IPS-11a (cell line): ENCODE results near the gene ECT2.
"Not testable (repeated sequence)": the region's sequence is repeated elsewhere in the genome, so short reads cannot be mapped to it uniquely, and the experiment has no call there.

ENCODE experiments used
- H3K4me3 ChIP-seq: one replicate; pipeline ENCODE4 v1.5.1; 2013; ENCODE audit warnings: low read depth, low read length, control low read depth

ECT2 gene

DNA sequence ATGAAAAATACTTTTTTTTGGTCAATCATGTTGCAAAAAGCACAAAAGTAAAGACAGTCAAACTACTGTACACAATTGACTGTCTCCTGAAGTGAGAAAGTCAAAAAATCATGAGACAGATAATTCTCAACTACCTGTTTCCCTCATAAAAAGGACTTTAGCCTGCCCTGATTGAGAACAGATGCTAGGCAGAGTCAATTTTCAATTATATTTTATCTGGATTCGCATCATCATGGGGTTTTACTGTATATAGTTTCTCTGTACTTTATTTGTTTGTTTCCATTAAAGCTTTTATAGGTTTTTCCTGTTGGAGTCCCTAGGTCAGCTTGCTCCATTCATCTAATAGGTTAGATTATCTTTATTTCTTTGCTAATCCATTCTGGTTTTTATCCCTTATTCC lies 53.8 kb downstream of the ECT2 start:
- no peak overlapping the region for H3K4me3 ChIP-seq

DNA sequence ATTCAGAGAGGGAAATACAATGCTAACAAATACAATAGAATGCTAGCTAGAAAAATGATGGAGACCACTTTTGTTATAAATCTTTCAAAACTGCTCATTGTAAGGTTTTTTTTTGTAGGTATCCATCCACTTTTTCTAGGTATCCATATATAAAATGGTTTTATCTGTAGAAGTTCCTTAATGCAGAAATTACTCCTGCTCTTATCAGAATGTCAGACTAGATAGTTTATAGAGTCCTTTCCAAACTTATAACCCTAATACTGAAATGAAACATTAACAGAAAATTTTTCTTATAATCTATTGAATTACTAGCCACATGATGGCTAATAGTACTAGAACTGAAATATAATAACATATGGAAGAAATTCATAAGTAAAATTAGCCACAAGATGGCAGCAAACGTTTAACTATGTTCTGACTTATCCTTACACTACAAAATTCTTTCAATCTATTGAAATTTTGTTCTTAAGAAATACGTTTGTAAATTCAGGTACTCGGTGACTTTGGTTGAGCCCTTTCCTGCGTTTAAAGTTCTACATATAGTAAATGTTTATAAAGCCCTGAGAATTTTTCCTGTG lies 58.5 kb downstream of the ECT2 start:
- no peak overlapping the region for H3K4me3 ChIP-seq

DNA sequence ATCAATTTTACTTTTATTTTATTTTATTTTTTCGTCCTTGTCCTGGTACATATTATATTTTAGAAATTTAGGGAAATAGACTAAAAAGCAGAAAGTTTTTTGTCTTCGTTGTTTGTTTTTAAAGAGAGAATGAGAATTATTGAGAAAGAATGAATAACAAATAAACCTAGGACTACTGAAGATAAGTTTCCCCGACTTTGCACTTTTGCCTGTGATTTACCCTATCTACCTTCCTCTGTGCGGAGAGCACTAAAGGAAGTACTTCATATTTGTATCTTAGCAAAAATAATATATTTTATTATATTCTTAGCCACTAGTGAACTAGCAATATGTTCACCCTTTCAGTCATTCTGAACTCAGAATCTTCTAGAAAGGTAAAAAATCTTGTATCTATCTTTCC lies 60.6 kb downstream of the ECT2 start:
- H3K4me3 ChIP-seq: no peak overlapping the region

DNA sequence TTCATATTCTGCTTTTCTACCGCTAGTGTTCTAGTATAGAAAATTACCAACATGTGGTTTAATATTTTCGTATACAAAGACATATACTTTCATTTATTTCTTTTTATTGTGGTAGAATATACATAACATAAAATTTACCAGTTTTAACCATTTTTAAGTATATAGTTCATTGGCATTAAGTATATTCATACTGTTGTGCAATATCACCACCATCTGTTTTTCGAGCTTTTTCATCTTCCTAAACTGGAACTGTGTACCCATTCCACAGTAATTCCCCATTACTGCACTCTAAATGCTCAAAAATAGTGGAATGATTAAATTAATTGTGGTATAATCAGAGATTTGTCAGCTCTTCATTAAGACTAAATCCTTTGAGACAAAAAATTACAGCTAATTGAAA lies 62.9 kb downstream of the ECT2 start:
- H3K4me3 ChIP-seq: no peak overlapping the region

DNA sequence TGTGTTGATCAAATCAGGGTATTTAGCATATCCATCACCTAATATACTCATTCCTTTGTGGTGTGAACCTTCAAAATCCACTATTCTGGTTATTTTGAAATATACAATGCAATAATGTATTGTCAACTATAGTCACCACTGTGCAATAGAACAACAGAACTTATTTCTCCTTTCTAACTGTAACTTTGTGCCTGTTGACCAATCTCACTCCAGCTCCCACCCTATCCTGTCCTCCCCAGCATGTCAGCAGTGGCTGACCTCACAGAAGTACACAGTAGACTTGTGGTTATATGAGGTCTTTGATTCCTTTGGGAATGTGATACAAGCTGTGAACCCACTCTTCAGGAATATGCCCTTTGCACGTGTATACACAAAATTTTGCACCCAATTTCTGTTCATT lies 64.2 kb downstream of the ECT2 start:
- H3K4me3 ChIP-seq: no peak overlapping the region

DNA sequence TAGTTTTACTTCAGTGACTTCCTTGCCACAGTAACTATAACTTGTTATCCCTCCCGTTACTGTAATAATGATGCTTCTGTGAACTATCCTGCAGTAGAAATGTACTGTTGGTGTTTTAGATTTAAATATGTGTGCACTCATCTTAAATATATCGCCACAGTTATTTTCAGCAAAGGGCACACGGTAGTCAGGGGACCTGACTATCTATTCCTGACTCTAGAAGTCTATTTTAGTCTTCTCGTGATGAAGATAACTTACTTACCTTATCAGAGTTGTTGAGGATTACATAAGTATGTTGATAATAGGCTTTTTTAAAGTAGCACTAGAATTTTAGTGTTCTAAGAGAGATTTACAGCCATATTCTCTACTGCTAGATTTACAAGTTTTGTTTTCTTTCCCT lies 65.3 kb downstream of the ECT2 start:
- no peak overlapping the region for H3K4me3 ChIP-seq

DNA sequence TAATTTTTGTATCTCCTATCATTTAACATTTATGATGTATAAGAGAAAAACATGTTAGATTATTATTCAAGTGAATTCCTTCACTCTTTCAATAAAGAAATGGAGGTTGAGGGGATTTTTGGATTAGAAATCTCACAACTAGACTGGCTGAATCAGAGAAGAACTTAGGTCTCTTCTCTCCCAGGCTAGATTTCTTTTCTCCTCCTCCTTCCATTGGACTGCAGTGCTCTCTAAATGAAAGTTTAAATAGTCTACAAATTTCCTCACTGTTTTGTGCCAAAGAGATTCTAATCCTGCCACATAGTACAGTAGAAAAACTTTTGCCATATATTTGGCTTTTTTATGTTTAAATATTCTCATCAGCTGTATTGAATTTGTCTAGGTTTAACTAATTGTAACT lies 65.8 kb downstream of the ECT2 start:
- no peak overlapping the region for H3K4me3 ChIP-seq

DNA sequence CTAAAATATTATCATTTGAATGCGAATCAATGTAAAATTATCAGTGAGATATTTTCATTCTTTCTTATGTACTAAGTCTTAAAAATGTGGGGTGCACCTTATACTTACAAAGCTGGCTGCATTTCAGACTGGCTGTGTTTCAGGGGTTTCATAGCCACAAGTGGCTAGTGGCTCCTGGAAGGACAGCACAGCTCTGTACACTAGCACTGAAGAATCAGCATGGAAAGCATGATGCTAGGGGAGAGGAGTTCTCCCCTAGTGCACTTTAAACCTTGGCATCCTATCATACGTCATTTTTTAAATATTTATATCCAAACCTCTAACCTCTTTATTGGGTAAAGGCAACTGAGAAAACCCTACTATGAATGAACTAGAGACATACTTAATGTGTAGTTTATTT lies 66.4 kb downstream of the ECT2 start:
- H3K4me3 ChIP-seq: no peak overlapping the region

DNA sequence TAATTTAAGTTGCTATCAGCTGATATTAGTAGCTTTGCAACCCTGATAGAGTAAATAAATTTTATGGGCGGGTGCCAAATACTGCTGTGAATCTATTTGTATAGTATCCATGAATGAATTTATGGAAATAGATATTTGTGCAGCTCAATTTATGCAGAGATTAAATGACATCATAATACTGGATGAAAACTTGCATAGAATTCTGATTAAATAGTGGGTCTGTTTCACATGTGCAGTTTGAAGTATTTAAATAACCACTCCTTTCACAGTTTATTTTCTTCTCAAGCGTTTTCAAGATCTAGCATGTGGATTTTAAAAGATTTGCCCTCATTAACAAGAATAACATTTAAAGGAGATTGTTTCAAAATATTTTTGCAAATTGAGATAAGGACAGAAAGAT lies 70.0 kb downstream of the ECT2 start:
- H3K4me3 ChIP-seq: no peak overlapping the region

DNA sequence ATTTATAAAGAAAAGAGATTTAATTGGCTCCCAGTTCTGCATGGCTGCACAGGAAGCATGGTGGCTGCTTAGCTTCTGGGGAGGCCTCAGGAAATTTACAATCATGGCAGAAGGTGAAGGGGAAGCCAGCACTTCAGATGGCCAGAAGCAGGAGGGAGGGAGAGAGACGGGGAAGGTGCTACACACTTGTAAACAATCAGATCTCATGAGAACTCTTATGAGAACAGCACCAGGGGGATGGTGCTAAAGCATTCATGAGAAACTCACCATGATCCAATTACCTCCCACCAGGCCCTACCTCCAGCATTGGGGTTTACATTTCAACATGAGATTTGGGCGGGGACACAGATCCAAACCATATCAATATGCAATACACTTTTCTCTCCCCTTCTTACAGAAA lies 73.7 kb downstream of the ECT2 start:
- H3K4me3 ChIP-seq: no peak overlapping the region

DNA sequence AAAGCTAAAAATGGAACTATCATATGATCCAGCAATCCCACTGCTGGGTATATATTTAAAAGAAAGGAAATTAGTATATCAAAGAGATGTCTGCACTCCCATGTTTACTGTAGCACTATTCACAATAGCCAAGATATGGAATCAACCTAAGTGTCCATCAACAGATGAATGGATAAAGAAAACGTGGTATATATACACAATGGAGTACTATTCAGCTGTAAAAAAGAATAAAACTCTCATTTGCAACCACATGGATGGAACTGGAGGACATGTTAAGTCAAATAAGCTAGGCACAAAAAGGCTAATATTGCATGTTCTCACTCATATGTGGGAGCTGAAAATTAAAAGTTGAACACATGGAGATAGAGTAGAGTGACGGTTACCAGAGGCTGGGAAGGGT lies 76.7 kb downstream of the ECT2 start:
- not testable (repeated sequence) for H3K4me3 ChIP-seq

DNA sequence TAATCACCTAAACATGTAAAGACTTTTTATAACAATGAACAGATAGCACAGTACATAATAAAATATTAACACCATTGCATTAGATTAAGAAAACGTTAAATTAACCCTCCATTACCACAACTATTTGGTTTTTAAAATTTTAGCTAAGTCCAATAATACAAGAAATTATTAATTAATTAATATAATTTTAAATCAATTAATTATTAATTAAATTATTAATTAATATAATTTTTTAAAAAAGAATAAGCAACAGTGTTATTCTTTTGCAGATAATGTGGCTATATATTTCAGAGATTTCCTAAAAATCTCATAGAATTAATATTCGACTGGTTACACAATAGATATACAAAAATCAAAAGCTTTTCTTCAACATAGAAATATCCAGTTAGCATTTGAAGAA lies 82.5 kb downstream of the ECT2 start:
- H3K4me3 ChIP-seq: no peak overlapping the region

DNA sequence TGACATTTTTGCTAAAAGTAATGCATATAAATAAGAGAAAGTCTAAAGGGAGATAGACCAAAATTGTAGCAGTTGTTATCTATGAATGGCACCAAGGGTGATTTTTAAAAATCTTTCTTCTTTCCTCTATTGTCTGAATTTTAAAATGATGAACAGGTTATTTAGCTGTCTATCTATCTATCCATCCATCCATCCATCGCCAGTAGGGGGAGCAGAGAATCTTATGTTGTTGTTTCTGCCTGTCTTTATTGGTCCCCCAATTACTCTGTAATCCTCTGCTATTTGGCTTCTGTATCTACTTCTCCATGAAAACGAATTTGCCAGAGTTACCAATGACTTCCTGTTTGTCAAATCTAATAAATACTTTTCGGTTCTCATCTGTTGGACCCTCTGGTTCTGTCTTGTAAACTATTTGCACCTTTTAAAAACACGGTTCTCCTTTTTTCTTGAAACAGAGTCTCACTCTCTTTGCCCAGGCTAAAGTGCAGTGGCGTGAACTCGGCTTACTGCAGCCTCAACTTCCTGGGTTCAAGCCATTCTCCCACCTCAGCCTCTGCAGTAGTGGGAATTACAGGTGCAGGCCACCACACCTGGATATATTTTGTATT lies 86.0 kb downstream of the ECT2 start:
- no peak overlapping the region for H3K4me3 ChIP-seq

DNA sequence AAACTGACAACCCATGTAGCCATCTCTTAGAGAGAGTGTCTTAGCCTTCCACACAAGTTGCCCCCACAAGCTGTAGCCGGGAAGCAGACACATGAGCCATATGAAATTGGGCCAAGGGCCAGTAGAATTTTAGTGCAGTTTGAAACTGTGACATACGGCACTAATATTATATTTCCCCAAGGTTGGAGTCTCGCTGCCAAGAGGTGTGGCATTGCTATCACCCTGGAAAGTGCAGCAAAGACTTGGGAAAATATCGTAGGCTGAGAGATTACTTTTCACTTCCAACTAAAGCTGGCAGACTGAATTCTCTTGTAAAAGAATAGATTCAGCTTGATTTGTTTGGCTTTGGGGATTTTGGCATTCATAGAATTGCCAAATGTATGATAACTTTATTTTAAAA lies 89.2 kb downstream of the ECT2 start:
- H3K4me3 ChIP-seq: no peak overlapping the region

DNA sequence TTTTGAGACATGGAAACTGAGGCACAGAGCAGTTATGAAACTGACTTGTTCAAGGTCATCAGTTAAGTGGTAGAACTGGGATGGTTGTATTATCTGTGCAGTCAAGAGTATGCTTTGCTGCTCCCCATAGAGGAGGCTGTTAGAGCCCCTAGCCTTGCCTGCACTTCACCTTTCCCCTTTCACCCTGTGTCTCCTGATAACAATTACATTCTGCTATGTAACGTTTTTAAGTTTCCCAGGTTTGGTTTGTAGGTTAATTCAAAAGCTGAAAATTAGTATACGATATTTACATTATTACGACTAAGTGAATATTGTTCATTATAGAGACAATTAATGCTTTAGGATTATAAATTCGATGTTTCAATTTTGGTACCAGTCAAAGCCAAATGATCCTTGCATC lies 89.9 kb downstream of the ECT2 start:
- no peak overlapping the region for H3K4me3 ChIP-seq

DNA sequence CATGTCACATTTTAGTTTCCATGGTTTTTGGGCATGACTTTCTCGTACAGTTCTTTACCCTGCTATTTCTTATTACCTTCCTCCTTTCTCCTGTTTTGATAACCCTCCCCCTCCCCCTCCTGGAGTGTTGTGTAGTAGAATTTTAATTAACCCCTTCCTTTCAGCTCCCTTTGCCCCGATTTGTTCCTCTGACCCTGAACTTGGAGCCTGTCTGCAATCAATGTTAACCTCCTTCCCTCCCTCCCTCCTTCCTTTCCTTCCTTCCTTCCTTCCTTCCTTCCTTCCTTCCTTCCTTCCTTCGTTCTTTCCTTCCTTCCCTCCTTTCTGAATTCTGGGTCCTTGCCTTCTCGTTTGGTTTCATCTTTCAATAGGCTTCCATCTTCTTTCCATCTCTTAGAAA lies 90.4 kb downstream of the ECT2 start:
- no peak overlapping the region for H3K4me3 ChIP-seq

DNA sequence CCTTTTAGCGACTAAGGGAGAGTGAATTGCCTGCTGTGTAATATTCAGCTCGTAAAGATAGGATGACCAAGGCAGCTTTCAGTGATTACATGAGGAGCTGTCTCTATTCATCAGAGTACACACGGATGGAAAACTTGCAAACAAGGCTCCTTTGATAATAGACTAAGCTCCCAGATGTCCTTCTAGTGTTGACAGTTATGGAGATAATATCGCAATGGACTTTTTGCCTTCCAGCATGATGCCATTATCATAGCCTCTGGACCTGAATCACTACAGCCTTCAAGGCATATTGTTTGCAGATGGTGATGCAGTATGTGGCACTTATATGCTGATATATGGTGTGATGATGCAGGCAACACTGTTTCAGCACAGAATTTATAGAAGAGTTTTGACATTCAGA lies 93.9 kb downstream of the ECT2 start:
- no peak overlapping the region for H3K4me3 ChIP-seq

DNA sequence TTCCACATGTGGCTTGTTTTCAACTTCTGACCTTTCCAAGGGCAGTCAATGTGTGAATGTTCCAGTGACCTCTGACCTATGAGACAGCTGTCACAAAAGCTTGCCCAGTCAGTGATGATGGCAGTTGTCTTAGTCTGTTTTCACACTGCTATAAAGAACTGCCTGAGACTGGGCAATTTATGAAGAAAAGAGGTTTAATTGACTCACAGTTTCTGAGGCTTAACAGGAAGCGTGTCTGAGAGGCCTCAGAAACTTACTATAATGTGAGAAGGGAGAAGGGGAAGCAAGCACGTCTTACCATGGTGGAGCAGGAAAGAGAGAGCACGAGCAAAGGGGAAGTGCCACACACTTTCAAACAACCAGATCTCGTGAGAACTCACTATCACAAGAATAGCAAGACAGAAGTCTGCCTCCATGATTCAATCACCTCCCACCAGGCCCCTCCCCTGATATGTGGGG lies 95.6 kb downstream of the ECT2 start:
- no peak overlapping the region for H3K4me3 ChIP-seq

DNA sequence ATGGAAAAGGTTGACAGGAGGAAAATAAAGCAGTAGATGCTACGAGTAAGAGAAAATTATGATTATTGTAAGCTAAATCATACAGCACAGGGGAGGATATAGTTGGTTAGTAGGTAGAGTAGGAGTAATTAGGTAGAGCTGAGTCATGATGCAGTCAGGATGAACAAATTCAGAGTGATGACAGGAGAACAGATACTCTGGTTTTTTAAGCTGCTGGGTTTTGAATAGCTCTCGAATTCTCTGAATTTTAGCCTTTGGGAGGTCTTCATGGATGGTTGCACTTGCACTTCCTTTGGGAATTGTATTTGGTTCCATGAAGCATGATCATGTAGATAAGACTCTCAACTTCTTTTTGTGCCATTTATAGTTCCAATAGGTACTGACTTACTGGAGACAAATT lies 96.2 kb downstream of the ECT2 start:
- H3K4me3 ChIP-seq: no peak overlapping the region

DNA sequence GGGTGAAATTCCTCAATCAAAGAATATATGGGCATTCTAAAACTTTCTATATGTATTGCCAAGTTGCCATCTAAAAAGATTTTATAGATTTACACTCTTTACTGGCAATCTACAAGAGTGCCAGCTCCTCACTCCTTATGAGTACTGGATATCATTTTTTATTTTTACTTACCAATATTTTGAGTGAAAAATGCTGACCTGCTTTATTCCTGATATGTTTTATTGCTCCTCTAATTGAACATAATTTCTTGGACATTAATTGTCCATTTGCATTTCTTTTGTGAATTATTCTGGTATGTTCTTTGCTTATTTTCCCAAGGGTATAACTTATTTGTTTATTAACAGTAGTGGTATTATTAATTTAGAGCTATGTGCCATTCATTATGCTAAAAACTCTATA lies 96.8 kb downstream of the ECT2 start:
- H3K4me3 ChIP-seq: no peak overlapping the region

DNA sequence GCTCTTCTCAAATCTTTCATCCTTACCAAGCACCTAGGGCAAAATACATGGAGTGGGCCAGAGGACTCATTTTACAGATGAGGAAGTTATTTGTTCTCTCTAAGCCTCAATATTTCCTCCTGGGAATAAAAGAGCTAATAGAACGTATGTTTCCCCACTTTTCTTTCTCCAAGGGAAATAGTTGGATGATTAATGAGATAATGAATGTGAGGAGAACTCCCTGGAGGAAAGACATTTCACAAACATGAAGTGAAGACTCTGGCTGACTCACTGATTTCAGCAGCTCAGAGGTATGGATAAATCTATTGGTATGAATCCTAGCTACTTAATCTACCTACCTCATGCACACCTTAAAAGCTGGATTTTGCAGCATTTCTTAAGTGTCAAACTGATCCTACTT lies 98.4 kb downstream of the ECT2 start:
- no peak overlapping the region for H3K4me3 ChIP-seq

DNA sequence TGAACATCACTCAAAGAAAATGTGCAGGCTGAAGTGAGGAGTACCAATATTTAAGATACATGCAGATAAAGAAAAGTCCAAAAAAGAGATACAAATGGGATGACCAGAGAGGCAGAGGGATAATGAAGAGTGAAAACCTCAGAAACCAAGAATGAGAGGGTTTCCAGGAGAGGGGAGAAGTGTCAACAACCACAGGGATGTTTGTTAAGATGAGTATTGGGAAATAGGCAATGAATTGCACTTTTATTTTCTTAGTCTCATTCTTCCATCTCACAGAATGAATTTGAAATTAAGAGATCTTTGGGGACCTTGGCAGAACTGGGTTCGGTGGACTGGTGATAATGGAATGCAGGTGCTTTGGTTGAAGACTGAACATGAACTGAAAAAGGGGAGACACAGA lies 102.5 kb downstream of the ECT2 start:
- no peak overlapping the region for H3K4me3 ChIP-seq

DNA sequence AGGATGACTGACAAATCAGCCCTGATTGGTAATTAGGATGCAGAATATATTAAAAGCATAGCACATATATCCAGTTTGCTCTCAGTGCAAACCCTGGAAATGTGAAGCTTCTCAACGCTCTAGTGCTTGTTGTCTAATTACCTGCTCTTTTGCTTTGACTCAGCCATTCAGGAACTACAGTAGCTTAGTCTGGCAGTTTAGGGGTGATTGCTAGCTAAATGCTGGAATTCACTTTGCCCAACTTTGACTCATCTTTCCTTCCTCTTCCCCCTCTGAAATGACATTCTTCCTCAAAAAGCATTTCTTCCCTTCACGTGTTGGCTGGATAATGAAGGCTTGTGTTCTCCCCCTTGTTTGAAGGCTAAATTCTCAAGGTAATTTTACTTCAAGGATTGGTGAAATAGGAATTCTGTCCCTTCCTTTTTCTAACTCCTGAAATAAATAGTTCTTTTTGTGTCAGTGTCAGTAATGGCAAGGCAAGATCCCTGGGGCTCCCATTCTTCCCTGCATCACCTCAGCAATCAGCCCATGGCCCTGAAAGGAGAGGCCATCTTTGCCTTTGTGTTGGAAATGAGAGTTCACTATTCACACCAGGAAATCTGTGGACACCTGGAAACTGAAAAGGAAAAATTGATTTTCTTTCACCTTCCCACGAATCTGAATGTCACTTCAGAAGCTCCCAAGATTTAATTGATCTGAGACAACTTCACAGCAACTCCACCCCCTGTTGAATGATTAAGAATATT lies 103.6 kb downstream of the ECT2 start:
- no peak overlapping the region for H3K4me3 ChIP-seq
